GM23338 (cell line): ENCODE data around the gene RPTOR. TPM values are rescaled to one million over a fixed set of nuclear protein-coding genes. Genes with fewer than 3 reads are reported as not detected.

Experiments used
- ATAC-seq: fragments of 200-7000 bp; cut with Tn5 transposase; 3 replicates; pipeline ENCODE4 v1.9.1; 2020
- DNase-seq: peaks from one replicate; pipeline ENCODE4 v3.0.0-alpha.2; 2015; ENCODE audit warnings: low spot score
- H2AFZ ChIP-seq: fragments of 200-600 bp; sonication (generic); 2 replicates; pipeline ENCODE4 v1.8.0; 2016; ENCODE audit warnings: antibody characterized with exemption, mild to moderate bottlenecking, moderate library complexity
- H3F3A ChIP-seq: fragments of 200-600 bp; sonication (generic); replicated peaks from 2 replicates; pipeline ENCODE4 v1.8.0; 2017; ENCODE audit warnings: antibody characterized with exemption, mixed run types, low read depth
- H3K27ac ChIP-seq: fragments of 200-600 bp; sonication (generic); 2 replicates; pipeline ENCODE4 v1.6.1; 2016; ENCODE audit warnings: low read depth
- H3K27me3 ChIP-seq: fragments of 200-600 bp; sonication (generic); 2 replicates; pipeline ENCODE4 v1.8.0; 2016; ENCODE audit warnings: mild to moderate bottlenecking, mixed run types, moderate library complexity; ENCODE audit not compliant: insufficient read depth
- H3K36me3 ChIP-seq: fragments of 200-600 bp; sonication (generic); 2 replicates; pipeline ENCODE4 v1.8.0; 2016; ENCODE audit warnings: mild to moderate bottlenecking; ENCODE audit not compliant: insufficient read depth
- H3K4me1 ChIP-seq: fragments of 200-600 bp; sonication (generic); 2 replicates; pipeline ENCODE4 v1.8.0; 2016; ENCODE audit warnings: mild to moderate bottlenecking, moderate library complexity; ENCODE audit not compliant: insufficient read depth
- H3K4me2 ChIP-seq: fragments of 200-600 bp; sonication (generic); 2 replicates; pipeline ENCODE4 v1.7.1; 2017; ENCODE audit warnings: mixed run types
- H3K4me3 ChIP-seq: fragments of 200-600 bp; sonication (generic); 2 replicates; pipeline ENCODE4 v1.6.1; 2016; ENCODE audit warnings: mixed run types
- H3K79me2 ChIP-seq: fragments of 200-600 bp; sonication (generic); replicated peaks from 2 replicates; pipeline ENCODE4 v1.8.0; 2017; ENCODE audit warnings: mild to moderate bottlenecking; ENCODE audit not compliant: insufficient read depth
- H3K9me2 ChIP-seq: fragments of 200-600 bp; sonication (generic); 2 replicates; pipeline ENCODE4 v1.8.0; 2017; ENCODE audit not compliant: insufficient read depth
- H4K20me1 ChIP-seq: fragments of 200-600 bp; sonication (generic); replicated peaks from 2 replicates; pipeline ENCODE4 v1.8.0; 2017; ENCODE audit warnings: mild to moderate bottlenecking; ENCODE audit not compliant: insufficient read depth
- H3K27ac Mint-ChIP-seq: 2 replicates; pipeline ENCODE4 v1.8.0; 2020; ENCODE audit warnings: inconsistent platforms, mild to moderate bottlenecking, moderate library complexity, mixed read lengths
- H3K27me3 Mint-ChIP-seq: 3 replicates; pipeline ENCODE4 v1.8.0; 2022; ENCODE audit warnings: low read depth, mild to moderate bottlenecking, moderate library complexity, mixed read lengths, inconsistent platforms; ENCODE audit not compliant: insufficient read depth, poor library complexity
- H3K36me3 Mint-ChIP-seq: 3 replicates; pipeline ENCODE4 v1.8.0; 2021; ENCODE audit warnings: low read depth, mild to moderate bottlenecking, inconsistent platforms, moderate library complexity, mixed read lengths
- H3K4me1 Mint-ChIP-seq: 3 replicates; pipeline ENCODE4 v1.8.0; 2020; ENCODE audit warnings: mild to moderate bottlenecking, inconsistent platforms, mixed read lengths
- H3K4me3 Mint-ChIP-seq: 3 replicates; pipeline ENCODE4 v1.8.0; 2021; ENCODE audit warnings: moderate library complexity, mild to moderate bottlenecking, inconsistent platforms, mixed read lengths
- H3K9me3 Mint-ChIP-seq: 3 replicates; pipeline ENCODE4 v1.8.0; 2020; ENCODE audit warnings: moderate library complexity, mild to moderate bottlenecking, inconsistent platforms, mixed read lengths
- CREB1 ChIP-seq: fragments of 250-450 bp; sonication (Bioruptor Pico); IDR thresholded peaks from 2 replicates; pipeline ENCODE4 v1.5.0; 2020; ENCODE audit warnings: low read depth, mild to moderate bottlenecking, moderate library complexity
- EZH2 ChIP-seq: fragments of 200-600 bp; sonication (generic); IDR thresholded peaks from one replicate; pipeline ENCODE4 v1.8.0; 2017; ENCODE audit warnings: antibody characterized with exemption, mild to moderate bottlenecking, low read depth; ENCODE audit not compliant: unreplicated experiment
- EZH2phosphoT487 ChIP-seq: fragments of 200-600 bp; sonication (generic); IDR thresholded peaks from one replicate; pipeline ENCODE4 v1.8.1; 2018; ENCODE audit warnings: antibody characterized with exemption; ENCODE audit not compliant: unreplicated experiment
- JUNB ChIP-seq: IDR thresholded peaks from one replicate; pipeline ENCODE4 v1.6.1; 2016; ENCODE audit warnings: antibody characterized with exemption; ENCODE audit not compliant: unreplicated experiment
- NANOG ChIP-seq: IDR thresholded peaks from 2 replicates; pipeline ENCODE4 v1.6.1; 2016; ENCODE audit warnings: antibody characterized with exemption, borderline replicate concordance
- POLR2AphosphoS5 ChIP-seq: IDR thresholded peaks from 2 replicates; pipeline ENCODE4 v1.6.1; 2016; ENCODE audit warnings: antibody characterized with exemption, low read depth
- STAT1 ChIP-seq: IDR thresholded peaks from one replicate; pipeline ENCODE4 v1.6.1; 2016; ENCODE audit warnings: antibody characterized with exemption; ENCODE audit not compliant: unreplicated experiment
- ZNF114 ChIP-seq: fragments of 250-450 bp; sonication (Bioruptor Pico); IDR thresholded peaks from 2 replicates; pipeline ENCODE4 v1.5.0; 2020; ENCODE audit warnings: mild to moderate bottlenecking, moderate library complexity
- ZNF331 ChIP-seq: fragments of 250-450 bp; sonication (Bioruptor Pico); IDR thresholded peaks from 2 replicates; pipeline ENCODE4 v1.5.0; 2020; ENCODE audit warnings: low read depth, mild to moderate bottlenecking, moderate library complexity
- polyA plus RNA-seq: library from polyadenylated mRNA; unstranded; fragments of >200 nt; fragmentation: Nextera tagmentation; extraction: Ambion mirVana; gene quantifications from 2 replicates; pipeline ENCODE4 v1.2.1, GENCODE V29; 2016
- total RNA-seq: library from RNA; depleted of rRNA; stranded (reverse); fragments of >200 nt; shearing (Covaris generic); gene quantifications from 2 replicates; pipeline ENCODE4 v1.2.3, GENCODE V29; 2014
- TF ChIP-seq, protein P1 (sequence below), 2 experiments: fragments of 200-600 bp in 1 of 2; sonication (generic) in 1 of 2; conservative IDR thresholded peaks; 2 replicates each; pipeline versions ENCODE4 v1.5.1 to v1.6.1; 2016 to 2017; ENCODE audit warnings: antibody characterized with exemption in 2 of 2, low read depth in 2 of 2, mild to moderate bottlenecking in 2 of 2, moderate library complexity in 1 of 2
- TF ChIP-seq, protein P2 (sequence below): IDR thresholded peaks from 2 replicates; pipeline ENCODE4 v1.6.1; 2016; ENCODE audit warnings: antibody characterized with exemption
- TF ChIP-seq, protein P3 (sequence below): IDR thresholded peaks from one replicate; pipeline ENCODE4 v1.6.1; 2018; ENCODE audit warnings: antibody characterized with exemption; ENCODE audit not compliant: unreplicated experiment
- TF ChIP-seq, protein P4 (sequence below): fragments of 250-450 bp; sonication (Bioruptor Pico); IDR thresholded peaks from 2 replicates; pipeline ENCODE4 v1.5.0; 2020; ENCODE audit warnings: mild to moderate bottlenecking, moderate library complexity

Gene RPTOR
- total and polyA plus RNA-seq, 2 experiments from 2014 or later: 9.5 to 38.0 TPM

DNA sequence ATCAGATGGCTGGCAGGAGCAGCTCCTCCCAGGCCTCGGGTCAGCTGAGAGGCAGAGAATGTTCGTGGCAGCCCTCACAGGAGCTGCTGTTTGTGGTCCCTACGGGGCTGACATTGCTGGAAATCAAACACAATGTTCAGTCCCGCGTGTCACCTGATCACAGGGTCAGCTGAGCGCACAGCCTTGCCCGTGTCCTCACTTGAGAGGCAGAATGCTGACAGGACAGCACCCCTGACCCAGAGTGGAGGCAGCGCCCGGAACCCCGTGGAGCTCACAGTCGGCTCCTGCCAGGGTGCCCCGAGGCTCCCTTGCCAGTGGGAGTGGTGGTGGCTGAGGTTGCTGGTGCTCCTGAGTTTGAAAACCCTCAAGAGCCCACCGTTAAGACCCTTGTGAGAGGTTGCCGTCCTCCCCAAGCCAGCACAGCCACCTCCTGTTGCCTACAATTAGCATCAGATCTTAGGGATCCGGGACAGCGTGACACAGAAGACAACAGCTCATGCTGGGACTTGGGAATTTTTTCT is 443.4 kb downstream of the RPTOR start:
- H3K9me3 Mint-ChIP-seq: no peaks in the 10 kb centered on the region
- Histone ChIP-seq H3K4me2 (no peak overlapping the region), H3K36me3 (no peaks in the 10 kb centered on the region), H3K79me2 (no peaks in the 10 kb centered on the region), H3K4me3 (no peak overlapping the region), H3K9me2 (no peaks in the 10 kb centered on the region), H4K20me1 (no peaks in the 10 kb centered on the region), H2AFZ (no peak overlapping the region), H3F3A (0 out of 2 replicates have a peak, but pooled peaks cover 6% of the 10 kb centered on the region), H3K27ac (no peak overlapping the region), H3K4me1 (peaks cover 4% of the 10 kb centered on the region; the same call in 1 of the 2 replicates), H3K27me3 (peaks cover 4% of the 10 kb centered on the region; the same call in 1 of the 2 replicates)
- no peak overlapping the region for H3K4me3 Mint-ChIP-seq
- H3K4me1 Mint-ChIP-seq: peaks cover 10% of the 10 kb centered on the region; the same call in 2 of the 3 replicates
- H3K27ac Mint-ChIP-seq: no peak overlapping the region
- H3K27me3 Mint-ChIP-seq: peaks cover 10% of the 10 kb centered on the region
- no peak for ATAC-seq
- TF ChIP-seq POLR2AphosphoS5 (no peak), JUNB (no peak), ZNF114 (no peak), NANOG (no peak), CREB1 (CRISPR knock-in tag) (no peak), ZNF331 (CRISPR knock-in tag) (no peak), STAT1 (no peak), EZH2 (no peak), EZH2phosphoT487 (no peak)
- TF ChIP-seq, protein P1, sequence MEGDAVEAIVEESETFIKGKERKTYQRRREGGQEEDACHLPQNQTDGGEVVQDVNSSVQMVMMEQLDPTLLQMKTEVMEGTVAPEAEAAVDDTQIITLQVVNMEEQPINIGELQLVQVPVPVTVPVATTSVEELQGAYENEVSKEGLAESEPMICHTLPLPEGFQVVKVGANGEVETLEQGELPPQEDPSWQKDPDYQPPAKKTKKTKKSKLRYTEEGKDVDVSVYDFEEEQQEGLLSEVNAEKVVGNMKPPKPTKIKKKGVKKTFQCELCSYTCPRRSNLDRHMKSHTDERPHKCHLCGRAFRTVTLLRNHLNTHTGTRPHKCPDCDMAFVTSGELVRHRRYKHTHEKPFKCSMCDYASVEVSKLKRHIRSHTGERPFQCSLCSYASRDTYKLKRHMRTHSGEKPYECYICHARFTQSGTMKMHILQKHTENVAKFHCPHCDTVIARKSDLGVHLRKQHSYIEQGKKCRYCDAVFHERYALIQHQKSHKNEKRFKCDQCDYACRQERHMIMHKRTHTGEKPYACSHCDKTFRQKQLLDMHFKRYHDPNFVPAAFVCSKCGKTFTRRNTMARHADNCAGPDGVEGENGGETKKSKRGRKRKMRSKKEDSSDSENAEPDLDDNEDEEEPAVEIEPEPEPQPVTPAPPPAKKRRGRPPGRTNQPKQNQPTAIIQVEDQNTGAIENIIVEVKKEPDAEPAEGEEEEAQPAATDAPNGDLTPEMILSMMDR (conservative IDR thresholded peaks at IDR 0.05; ENCODE audit: low read depth in 2 of 2): no peak
- TF ChIP-seq, protein P2, sequence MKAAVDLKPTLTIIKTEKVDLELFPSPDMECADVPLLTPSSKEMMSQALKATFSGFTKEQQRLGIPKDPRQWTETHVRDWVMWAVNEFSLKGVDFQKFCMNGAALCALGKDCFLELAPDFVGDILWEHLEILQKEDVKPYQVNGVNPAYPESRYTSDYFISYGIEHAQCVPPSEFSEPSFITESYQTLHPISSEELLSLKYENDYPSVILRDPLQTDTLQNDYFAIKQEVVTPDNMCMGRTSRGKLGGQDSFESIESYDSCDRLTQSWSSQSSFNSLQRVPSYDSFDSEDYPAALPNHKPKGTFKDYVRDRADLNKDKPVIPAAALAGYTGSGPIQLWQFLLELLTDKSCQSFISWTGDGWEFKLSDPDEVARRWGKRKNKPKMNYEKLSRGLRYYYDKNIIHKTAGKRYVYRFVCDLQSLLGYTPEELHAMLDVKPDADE: no peak
- TF ChIP-seq, protein P3, sequence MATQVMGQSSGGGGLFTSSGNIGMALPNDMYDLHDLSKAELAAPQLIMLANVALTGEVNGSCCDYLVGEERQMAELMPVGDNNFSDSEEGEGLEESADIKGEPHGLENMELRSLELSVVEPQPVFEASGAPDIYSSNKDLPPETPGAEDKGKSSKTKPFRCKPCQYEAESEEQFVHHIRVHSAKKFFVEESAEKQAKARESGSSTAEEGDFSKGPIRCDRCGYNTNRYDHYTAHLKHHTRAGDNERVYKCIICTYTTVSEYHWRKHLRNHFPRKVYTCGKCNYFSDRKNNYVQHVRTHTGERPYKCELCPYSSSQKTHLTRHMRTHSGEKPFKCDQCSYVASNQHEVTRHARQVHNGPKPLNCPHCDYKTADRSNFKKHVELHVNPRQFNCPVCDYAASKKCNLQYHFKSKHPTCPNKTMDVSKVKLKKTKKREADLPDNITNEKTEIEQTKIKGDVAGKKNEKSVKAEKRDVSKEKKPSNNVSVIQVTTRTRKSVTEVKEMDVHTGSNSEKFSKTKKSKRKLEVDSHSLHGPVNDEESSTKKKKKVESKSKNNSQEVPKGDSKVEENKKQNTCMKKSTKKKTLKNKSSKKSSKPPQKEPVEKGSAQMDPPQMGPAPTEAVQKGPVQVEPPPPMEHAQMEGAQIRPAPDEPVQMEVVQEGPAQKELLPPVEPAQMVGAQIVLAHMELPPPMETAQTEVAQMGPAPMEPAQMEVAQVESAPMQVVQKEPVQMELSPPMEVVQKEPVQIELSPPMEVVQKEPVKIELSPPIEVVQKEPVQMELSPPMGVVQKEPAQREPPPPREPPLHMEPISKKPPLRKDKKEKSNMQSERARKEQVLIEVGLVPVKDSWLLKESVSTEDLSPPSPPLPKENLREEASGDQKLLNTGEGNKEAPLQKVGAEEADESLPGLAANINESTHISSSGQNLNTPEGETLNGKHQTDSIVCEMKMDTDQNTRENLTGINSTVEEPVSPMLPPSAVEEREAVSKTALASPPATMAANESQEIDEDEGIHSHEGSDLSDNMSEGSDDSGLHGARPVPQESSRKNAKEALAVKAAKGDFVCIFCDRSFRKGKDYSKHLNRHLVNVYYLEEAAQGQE: no peak
- TF ChIP-seq, protein P4, sequence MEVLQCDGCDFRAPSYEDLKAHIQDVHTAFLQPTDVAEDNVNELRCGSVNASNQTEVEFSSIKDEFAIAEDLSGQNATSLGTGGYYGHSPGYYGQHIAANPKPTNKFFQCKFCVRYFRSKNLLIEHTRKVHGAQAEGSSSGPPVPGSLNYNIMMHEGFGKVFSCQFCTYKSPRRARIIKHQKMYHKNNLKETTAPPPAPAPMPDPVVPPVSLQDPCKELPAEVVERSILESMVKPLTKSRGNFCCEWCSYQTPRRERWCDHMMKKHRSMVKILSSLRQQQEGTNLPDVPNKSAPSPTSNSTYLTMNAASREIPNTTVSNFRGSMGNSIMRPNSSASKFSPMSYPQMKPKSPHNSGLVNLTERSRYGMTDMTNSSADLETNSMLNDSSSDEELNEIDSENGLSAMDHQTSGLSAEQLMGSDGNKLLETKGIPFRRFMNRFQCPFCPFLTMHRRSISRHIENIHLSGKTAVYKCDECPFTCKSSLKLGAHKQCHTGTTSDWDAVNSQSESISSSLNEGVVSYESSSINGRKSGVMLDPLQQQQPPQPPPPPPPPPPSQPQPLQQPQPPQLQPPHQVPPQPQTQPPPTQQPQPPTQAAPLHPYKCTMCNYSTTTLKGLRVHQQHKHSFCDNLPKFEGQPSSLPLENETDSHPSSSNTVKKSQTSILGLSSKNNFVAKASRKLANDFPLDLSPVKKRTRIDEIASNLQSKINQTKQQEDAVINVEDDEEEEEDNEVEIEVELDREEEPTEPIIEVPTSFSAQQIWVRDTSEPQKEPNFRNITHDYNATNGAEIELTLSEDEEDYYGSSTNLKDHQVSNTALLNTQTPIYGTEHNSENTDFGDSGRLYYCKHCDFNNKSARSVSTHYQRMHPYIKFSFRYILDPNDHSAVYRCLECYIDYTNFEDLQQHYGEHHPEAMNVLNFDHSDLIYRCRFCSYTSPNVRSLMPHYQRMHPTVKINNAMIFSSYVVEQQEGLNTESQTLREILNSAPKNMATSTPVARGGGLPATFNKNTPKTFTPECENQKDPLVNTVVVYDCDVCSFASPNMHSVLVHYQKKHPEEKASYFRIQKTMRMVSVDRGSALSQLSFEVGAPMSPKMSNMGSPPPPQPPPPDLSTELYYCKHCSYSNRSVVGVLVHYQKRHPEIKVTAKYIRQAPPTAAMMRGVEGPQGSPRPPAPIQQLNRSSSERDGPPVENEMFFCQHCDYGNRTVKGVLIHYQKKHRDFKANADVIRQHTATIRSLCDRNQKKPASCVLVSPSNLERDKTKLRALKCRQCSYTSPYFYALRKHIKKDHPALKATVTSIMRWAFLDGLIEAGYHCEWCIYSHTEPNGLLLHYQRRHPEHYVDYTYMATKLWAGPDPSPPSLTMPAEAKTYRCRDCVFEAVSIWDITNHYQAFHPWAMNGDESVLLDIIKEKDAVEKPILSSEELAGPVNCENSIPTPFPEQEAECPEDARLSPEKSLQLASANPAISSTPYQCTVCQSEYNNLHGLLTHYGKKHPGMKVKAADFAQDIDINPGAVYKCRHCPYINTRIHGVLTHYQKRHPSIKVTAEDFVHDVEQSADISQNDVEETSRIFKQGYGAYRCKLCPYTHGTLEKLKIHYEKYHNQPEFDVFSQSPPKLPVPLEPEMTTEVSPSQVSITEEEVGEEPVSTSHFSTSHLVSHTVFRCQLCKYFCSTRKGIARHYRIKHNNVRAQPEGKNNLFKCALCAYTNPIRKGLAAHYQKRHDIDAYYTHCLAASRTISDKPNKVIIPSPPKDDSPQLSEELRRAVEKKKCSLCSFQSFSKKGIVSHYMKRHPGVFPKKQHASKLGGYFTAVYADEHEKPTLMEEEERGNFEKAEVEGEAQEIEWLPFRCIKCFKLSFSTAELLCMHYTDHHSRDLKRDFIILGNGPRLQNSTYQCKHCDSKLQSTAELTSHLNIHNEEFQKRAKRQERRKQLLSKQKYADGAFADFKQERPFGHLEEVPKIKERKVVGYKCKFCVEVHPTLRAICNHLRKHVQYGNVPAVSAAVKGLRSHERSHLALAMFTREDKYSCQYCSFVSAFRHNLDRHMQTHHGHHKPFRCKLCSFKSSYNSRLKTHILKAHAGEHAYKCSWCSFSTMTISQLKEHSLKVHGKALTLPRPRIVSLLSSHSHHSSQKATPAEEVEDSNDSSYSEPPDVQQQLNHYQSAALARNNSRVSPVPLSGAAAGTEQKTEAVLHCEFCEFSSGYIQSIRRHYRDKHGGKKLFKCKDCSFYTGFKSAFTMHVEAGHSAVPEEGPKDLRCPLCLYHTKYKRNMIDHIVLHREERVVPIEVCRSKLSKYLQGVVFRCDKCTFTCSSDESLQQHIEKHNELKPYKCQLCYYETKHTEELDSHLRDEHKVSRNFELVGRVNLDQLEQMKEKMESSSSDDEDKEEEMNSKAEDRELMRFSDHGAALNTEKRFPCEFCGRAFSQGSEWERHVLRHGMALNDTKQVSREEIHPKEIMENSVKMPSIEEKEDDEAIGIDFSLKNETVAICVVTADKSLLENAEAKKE (CRISPR knock-in tag): no peak
- H3K36me3 Mint-ChIP-seq: no peaks in the 10 kb centered on the region
- DNase-seq: no peak
